NCI-H1436 treated with DMSO at 0.1 percent for 48 hours (cell line): ENCODE results near the gene PTPRM.
A peak's percentile ranks its signal among the peaks of the same experiment; 100 is the strongest.

Experiments used
- DNase-seq: peaks from one replicate; lab custom pipeline; 2025; lab: John Stamatoyannopoulos, UW

Gene PTPRM

GRCh38 chr18:8286303-8286702, 719.2 kb downstream of the PTPRM start:
- no peak for DNase-seq

- no peak for DNase-seq
Measured at GRCh38 chr18:8287196-8287885, 720.2 kb downstream of the PTPRM start.

GRCh38 chr18:8288472-8289195, 721.5 kb downstream of the PTPRM start:
- no peak for DNase-seq

- no peak for DNase-seq
Measured at GRCh38 chr18:8290435-8290834, 723.3 kb downstream of the PTPRM start.

GRCh38 chr18:8290913-8291312, 723.8 kb downstream of the PTPRM start:
- DNase-seq, result no peak

GRCh38 chr18:8293184-8293583, 726.1 kb downstream of the PTPRM start:
- DNase-seq, result no peak

- no peak for DNase-seq
Measured at GRCh38 chr18:8296886-8297616, 729.9 kb downstream of the PTPRM start.

- DNase-seq, result no peak
Measured at GRCh38 chr18:8298186-8298585, 731.1 kb downstream of the PTPRM start.

- DNase-seq, result no peak
Measured at GRCh38 chr18:8299054-8299980, 732.2 kb downstream of the PTPRM start.

- no peak for DNase-seq
Measured at GRCh38 chr18:8300751-8301410, 733.8 kb downstream of the PTPRM start.

- DNase-seq, result peak; percentile 72
Measured at GRCh38 chr18:8301427-8302172, 734.5 kb downstream of the PTPRM start.

GRCh38 chr18:8303151-8303755, 736.1 kb downstream of the PTPRM start:
- no peak for DNase-seq

- no peak for DNase-seq
Measured at GRCh38 chr18:8307960-8308359, 740.8 kb downstream of the PTPRM start.

GRCh38 chr18:8313043-8313442, 745.9 kb downstream of the PTPRM start:
- DNase-seq, result no peak

GRCh38 chr18:8314124-8314523, 747.0 kb downstream of the PTPRM start:
- DNase-seq, result no peak

- DNase-seq, result no peak
Measured at GRCh38 chr18:8319798-8320489, 752.8 kb downstream of the PTPRM start.

GRCh38 chr18:8322486-8322885, 755.4 kb downstream of the PTPRM start:
- DNase-seq, result no peak

- no peak for DNase-seq
Measured at GRCh38 chr18:8324343-8325065, 757.4 kb downstream of the PTPRM start.
